ENCODE data around the gene DSTYK.

DNA sequence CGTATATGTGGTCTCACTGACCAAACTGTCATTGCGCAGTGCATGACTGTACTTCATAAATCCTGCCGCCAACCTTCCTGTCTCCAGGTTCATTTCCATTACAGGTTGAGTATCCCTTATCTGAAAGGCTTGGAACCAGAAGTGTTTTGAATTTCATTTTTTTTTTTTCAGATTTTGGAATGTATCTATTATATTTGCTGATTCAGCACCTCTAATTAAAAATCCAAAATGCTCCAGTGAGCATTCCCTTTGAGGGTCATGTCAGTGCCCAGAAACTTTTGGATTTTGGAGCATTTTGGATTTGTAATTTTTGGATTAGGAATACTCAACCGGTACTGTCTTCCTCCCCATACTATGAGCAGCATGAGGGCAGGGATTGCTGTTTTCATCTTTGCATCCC lies 59.0 kb downstream of the DSTYK start:
- no peak for TF ChIP-seq CTCF (IDR thresholded peaks at IDR 0.05)
- no peak for TF ChIP-seq POLR2AphosphoS5 (IDR thresholded peaks at IDR 0.05; ENCODE audit: low read depth, low read length)
